IPS DF 19.7 (cell line): ENCODE data around the gene TBC1D16.

Experiments
- DNase-seq: peaks from one replicate; pipeline ENCODE4 v3.0.0-alpha.2; 2013; ENCODE audit warnings: low read depth, low spot score

Gene TBC1D16

DNA sequence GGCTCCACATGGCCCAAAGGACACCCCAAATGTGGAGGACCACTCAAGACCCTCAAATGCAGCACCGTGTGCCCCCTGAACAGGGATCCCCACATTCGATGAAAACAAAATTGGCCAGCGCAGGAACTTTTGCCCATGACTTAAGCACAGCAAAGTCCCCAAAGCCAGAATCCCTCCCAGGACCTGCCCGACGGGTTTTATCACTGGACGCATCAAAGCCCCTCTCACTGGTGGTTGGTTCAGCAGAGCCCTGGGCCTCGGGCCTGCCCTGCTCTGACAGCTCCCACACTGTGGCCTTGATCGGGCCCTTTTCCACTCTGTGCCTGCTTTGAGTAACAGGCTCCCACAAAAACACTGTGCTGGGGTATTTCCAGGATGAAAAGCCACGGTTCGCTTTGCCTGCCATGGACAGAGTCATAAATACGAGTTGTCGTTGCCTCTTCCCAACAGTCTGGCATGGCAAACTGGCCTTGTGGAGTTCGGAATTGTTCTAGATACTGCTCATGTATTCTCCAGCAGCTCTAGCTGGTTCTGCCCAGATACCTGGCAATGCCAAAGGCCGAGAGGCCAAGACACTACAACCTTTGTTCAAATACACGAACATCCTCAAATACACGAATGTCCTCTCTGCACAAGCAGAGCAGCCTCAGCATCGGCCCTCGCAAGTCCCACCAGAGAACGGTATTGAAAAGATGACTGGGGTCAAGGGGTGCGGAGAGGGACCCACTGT lies 46.4 kb downstream of the TBC1D16 start:
- no peak for DNase-seq

DNA sequence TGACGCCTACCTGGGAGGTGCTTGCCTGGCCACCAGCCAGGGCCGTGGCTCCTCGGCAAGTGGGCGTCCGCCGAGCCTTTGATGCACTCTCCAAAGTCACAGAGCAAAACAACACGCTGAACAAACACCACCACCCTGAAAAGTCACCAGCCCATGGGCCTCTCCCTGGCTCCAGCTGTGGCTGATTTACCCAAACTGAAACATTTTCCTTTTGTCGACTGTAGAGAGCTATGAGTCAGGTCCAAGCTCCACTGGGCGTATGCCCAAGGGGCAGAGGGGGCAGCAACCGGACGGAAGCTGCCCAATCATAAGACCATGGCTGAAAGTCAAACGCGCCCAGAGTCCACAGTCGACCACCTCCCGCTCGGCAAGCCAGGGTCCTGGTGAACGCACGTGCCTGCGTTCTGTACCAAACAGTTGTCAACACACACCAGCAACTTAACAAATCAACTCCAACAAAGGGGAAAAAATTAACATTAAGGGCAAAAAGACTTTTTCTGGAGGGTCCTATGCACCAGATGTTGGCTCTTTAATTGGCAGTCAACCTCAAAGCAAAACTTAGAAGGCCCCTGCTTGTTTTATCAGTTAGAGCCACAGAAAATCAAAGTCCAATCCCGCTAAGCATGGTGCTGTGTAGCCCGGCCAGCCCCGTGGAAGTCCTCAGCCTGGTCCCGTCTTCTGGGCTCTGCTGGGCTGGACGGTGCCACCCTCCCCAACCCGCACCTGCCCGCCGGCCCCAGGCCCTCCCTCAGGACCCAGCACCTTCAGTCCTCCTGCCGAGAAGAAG lies 47.3 kb downstream of the TBC1D16 start:
- DNase-seq = no peak

DNA sequence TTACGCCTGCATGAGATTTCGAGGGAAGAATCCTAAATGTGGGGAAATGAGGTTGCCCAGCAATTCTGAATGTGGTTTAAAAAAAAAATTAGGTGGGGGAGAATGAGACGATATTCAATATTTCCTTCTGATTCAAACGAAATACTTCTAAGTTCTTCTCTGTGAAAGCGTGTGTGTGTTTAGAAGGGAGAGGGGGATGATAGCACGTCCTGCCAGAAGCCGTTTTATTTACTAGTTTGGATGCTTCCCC lies 47.8 kb downstream of the TBC1D16 start:
- no peak for DNase-seq

- no peak for DNase-seq
These were observed 48.3 kb downstream of the TBC1D16 start for GRCh38 chr17:79987187-79987934.

DNA sequence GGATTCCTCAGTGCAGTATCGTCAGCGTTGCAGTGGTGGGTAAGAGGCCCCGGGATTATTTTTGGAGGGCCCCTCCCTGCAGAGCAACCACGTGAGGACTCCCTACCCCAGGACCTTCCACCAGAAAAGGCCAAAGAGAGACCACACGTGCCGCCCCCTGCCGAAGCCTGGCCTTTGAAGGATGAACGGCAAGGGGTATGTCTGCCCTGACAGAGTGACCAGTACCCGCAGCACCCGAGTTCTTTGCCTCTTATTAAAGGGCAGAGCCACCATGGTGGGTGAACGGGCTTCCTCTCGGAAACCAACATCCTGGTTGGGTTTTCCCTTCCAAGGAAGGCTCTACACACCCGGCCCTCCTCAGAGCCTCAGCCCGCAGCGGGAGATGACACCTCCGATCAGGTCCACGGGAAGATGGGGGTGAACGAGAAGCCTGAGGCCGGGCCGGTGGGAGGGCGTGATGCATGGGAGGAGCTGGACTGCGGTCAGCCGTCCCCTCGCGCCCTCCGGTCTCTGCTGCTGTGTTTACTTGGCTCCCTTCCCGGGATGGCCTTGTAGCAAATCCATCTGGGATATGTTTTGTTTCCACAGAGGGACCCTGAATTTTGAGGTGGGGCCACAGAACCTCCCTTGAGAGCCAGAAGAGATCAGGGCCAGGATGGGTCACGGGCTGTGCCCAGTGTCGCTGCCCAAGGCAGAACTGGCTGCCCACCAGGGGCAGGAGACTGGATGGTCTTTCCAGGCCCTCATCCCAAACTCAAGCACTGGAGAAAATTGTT lies 49.1 kb downstream of the TBC1D16 start:
- DNase-seq = no peak

DNA sequence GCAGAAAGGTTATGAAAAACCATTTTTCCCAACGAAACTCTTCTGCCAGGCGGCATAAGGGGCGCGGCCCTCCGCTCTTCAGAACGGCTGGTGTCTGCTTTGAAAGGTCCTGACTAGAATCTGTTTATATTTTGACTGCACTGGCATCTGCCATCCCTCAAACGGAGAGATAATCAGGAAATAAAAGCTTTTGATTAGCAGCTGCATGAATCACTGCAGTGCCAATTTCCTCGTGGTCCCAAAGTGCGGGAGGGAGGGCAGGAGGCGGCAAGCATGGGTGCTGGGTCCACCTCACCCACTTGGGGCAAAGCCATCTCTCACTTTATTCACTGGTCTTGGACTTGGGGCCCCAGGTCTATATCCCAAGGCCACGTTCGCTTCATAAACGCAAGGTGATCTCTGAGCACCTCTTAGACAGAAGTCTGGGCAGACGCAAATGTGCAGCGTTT lies 49.7 kb downstream of the TBC1D16 start:
- DNase-seq = no peak

DNA sequence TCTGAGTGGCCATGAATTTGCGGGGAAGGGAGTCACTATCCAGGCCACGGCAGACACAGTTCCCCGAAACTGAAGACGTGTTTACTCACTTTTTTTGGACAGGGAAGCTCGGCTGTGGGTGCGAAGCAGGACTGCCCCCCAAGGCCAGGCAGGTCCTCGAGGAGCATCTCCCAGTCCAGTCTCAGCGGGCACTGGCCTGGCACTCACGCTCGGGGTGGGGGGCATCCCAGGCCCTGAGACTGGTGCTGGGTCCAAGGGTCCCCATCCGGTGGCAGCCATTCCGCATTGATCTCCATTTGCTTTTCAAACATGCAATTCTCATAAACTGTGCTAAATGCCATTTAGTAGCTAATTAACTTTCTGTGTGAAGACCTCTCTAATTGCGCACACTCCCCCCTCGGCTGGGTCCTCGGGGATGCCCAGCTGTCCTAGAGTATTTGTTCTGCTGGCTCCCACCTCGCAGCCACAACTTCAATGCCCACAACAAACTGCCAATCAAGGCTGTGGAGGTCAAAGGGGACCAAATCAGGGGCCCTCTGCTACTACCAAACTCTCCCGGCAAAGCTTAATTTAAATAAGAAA lies 50.2 kb downstream of the TBC1D16 start:
- no peak for DNase-seq

GRCh38 chr17:79984877-79985276 lies 50.8 kb downstream of the TBC1D16 start:
- no peak for DNase-seq

- DNase-seq = no peak
These were observed 51.4 kb downstream of the TBC1D16 start for GRCh38 chr17:79984045-79984840.

GRCh38 chr17:79983456-79983855 lies 52.2 kb downstream of the TBC1D16 start:
- DNase-seq = no peak

GRCh38 chr17:79982986-79983385 lies 52.7 kb downstream of the TBC1D16 start:
- DNase-seq = no peak

DNA sequence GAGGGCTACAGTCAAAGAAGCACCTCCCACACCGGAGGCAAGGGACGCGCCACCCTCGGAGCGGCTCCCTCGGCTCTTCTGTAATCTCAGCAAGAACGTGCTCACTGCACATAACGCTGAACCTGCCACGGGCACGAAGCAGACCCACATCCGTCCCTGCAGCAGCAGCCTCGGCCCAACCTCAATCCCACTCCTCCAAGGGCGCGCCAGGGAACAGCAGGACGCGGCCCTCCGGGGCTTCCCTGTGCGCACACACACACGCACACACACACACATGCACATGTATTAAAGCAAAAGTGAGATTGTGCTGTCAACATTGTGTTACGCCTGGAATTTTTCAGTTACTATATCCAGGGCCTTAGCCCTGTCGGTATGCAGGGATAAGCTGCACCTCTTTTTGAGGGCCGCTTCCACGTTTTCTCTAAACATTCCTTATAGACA lies 54.0 kb downstream of the TBC1D16 start:
- DNase-seq = no peak

DNA sequence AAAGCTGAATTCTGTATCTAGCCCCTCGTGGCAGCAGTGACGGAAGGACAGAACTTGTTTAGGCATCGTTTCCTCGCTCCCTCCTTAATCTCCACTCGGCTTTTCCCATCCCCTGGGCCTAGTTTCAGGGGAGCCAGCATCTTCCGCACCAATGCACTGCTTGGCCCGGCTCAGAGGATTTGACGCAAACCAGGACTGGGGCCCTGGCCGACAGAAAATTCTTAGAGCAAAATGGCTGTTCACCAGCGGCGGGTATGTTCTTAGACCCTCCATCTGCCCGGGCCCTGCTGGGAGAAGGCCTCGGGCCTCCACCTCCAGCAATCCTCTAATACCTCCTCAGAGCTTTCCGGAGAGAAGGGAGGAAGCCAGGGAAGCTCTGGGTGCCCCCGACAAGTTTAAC lies 54.6 kb downstream of the TBC1D16 start:
- no peak for DNase-seq

DNA sequence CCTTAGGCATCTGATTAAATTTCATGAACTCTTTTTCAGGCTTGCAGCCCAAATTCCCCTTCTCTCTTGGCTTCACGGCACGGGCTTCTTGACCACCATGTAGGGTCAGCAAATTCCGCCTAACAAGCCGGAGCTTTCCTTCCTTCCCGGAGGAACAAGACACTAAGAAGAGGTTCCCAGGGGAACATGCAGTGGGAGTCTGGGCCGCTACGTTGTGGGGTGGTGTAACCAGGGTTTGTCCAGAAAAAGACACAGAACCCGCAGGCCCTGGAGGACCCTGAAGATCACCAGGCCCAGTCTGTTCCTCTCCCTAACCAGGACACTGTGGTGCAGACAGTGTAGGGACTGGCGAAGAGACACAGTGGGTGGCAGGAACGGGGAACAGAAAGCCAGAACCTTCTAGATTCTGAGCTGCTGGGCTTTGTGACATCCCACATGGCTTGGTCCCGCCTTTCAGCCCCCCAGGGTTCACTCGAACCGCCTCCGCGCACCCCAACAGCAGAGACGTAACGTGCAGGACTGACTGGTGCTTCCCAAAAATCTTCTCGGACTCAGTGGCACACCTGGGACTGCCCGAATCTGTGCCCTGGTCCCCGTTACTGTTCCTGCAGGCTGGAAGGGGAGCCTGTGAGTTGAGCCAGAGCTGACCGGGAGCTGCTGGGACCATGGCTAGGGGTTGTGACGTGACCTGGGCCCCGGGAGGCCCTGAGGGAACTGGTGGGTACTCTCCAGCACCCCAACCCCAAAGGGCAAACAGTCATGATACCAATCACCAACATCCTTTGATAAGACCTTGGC lies 55.2 kb downstream of the TBC1D16 start:
- DNase-seq = no peak

- DNase-seq = no peak
These were observed 55.9 kb downstream of the TBC1D16 start for GRCh38 chr17:79979816-79980215.

GRCh38 chr17:79979221-79979741 lies 56.4 kb downstream of the TBC1D16 start:
- DNase-seq = no peak

DNA sequence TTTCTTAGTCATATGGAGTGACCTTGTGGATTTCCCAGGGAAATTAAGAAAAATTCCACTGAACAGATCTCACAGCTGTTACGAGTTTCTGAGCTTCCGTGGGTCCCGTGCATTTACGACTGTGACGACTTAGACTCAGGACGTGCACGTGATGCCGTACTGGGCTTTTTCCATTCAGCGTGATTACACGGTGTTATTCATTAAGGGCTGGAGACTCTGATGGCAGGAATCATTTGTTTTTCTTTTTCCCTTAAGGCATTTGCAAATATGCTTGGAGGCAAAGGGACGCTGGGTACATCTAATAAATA lies 57.2 kb downstream of the TBC1D16 start:
- DNase-seq = no peak

- DNase-seq = no peak
These were observed 57.7 kb downstream of the TBC1D16 start for GRCh38 chr17:79977708-79978547.

DNA sequence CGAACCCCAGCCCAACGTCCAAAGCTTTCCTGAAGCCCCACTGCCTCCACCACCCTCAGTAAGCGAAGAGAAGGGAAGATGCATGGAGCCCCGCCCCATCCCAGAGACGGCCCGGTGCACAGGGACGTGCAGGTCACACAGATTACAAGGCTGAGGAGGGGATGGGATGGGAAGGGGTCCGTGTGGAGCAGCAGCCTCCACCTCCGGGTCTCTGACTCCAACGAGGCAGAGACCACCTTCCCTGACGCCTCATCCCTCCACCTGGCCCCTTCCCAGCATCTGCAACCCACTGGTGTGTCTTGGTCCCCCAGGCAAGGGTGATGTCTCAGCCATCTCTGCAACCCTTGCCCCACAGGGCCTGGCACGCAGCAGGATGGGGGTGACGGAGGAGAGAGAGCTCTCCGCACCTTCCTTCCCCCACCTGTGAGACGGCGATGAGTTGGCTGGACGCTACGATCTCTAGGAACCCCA lies 58.5 kb downstream of the TBC1D16 start:
- DNase-seq = no peak
